Measurements from ENCODE around the gene ANAPC2.

DNA sequence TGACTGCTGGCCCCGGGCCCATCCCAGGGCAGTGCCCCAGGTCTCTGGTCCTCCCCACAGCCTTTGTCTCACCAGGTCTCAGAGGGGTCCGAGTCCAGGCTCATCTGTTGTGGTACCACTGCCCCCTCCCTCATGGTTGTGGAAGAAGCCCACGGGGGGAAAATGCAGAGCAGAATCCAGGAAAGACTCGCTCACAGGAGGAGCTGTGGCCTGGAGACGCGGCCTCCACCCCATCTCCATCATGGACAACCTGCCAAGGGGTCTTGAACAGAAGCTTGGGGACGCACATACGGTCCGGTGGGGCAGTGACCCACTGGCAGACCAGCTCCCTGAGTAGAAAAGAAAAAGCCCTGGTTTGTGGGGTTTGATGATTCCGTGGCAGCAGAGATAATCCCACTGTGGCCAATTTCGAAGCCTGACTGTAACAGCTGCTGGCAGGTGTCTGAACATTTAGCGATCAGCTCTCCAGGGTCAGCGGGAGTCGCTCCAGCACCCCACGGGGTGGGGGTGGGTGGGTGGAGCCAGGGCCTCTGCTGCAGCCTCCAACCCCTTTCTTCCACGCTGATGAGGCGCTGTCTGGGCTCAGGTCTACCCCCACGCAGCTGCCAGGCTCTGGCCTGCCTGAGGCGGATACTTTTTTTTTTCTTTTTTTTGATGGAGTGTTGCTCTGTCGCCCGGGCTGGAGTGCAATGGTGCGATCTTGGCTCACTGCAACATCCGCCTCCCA, 51.3 kb downstream of the ANAPC2 start:
- TF ChIP-seq EZH2 (IDR thresholded peaks at IDR 0.05; ENCODE audit: low read depth) = no peak
- TF ChIP-seq, protein P1, sequence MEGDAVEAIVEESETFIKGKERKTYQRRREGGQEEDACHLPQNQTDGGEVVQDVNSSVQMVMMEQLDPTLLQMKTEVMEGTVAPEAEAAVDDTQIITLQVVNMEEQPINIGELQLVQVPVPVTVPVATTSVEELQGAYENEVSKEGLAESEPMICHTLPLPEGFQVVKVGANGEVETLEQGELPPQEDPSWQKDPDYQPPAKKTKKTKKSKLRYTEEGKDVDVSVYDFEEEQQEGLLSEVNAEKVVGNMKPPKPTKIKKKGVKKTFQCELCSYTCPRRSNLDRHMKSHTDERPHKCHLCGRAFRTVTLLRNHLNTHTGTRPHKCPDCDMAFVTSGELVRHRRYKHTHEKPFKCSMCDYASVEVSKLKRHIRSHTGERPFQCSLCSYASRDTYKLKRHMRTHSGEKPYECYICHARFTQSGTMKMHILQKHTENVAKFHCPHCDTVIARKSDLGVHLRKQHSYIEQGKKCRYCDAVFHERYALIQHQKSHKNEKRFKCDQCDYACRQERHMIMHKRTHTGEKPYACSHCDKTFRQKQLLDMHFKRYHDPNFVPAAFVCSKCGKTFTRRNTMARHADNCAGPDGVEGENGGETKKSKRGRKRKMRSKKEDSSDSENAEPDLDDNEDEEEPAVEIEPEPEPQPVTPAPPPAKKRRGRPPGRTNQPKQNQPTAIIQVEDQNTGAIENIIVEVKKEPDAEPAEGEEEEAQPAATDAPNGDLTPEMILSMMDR (conservative IDR thresholded peaks at IDR 0.05) = no peak

Measured in PC-9 (cell line).